Fibroblast of skin of right biceps (primary cell): ENCODE results near the gene NPW.

Source experiments
- DNase-seq: peaks from one replicate; pipeline ENCODE4 v3.0.0-alpha.2; 2013

The NPW gene

DNA sequence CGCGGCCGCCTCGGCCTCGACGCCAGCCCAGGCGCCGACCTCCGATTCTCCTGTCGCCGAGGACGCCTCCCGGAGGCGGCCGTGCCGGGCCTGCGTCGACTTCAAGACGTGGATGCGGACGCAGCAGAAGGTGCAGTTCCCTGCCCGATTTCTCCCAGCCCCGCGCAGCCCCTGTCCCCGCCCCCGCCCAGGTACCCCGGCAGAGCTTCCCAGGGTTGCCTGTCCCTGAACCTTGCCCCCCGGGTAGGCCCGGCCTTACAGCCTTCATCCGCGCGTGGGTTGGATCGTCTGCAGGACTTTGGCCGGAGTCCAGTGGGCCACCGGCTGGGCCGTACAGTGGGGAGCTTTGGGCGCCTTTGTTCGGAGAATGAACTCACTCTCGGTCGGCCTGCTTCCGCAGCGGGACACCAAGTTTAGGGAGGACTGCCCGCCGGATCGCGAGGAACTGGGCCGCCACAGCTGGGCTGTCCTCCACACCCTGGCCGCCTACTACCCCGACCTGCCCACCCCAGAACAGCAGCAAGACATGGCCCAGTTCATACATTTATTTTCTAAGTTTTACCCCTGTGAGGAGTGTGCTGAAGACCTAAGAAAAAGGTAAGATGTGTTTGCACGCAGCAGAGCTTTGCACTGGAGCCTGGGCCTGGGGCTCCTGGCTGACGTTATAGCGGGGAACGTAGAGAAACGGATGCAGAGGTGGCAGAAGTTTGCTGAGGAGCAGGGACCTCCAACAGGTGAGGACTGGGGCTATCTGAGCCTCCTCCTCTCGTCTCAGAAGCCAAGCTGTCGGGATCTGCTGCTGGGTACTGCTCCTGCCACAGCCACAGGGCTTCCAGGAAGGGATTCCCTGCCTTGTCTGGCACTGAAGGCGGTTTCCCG, 35.0 kb upstream of the NPW start:
- no peak for DNase-seq

DNA sequence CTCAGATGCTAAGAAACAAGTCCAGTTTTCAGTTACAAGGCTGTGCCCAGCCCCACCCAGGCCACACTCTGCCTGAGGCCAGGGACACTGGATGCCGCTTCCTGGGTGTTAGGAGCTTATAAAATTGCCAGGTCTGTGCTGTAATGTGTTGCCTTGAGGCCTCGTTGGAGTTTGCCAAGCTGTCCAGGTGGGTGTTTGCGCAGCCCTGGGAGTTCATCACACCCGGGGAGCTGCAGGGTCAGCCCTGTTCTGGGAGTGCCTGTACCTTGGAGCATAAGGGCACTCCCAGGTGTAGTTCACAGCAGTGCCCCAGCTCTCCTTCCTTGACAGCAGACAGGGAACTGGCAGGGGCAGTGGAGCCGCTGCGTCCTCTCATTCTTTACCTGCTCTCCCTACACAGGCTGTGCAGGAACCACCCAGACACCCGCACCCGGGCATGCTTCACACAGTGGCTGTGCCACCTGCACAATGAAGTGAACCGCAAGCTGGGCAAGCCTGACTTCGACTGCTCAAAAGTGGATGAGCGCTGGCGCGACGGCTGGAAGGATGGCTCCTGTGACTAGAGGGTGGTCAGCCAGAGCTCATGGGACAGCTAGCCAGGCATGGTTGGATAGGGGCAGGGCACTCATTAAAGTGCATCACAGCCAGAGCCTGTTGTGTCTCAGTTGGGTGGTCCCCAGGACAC, 34.0 kb upstream of the NPW start:
- DNase-seq, result no peak

DNA sequence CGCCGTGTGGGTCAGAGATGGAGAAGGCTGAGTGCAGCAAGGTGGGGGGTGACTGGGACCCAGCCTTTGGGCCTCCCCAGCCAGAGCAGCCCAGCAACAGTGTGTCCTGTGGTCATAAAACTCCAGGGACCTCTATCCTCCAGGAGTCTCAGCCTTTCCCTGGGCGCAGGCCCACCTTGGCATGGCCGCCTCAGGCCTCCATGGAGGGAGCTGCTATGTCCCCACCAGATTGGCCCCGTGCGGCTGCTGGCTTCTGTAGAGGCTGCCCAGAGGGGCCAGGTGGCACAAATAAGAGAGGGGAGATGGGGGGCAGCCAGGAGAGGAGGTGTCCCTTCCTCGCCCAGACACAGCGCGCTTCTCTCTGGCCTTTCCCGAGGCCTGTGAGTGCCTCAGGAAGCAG, 32.4 kb upstream of the NPW start:
- no peak for DNase-seq

DNA sequence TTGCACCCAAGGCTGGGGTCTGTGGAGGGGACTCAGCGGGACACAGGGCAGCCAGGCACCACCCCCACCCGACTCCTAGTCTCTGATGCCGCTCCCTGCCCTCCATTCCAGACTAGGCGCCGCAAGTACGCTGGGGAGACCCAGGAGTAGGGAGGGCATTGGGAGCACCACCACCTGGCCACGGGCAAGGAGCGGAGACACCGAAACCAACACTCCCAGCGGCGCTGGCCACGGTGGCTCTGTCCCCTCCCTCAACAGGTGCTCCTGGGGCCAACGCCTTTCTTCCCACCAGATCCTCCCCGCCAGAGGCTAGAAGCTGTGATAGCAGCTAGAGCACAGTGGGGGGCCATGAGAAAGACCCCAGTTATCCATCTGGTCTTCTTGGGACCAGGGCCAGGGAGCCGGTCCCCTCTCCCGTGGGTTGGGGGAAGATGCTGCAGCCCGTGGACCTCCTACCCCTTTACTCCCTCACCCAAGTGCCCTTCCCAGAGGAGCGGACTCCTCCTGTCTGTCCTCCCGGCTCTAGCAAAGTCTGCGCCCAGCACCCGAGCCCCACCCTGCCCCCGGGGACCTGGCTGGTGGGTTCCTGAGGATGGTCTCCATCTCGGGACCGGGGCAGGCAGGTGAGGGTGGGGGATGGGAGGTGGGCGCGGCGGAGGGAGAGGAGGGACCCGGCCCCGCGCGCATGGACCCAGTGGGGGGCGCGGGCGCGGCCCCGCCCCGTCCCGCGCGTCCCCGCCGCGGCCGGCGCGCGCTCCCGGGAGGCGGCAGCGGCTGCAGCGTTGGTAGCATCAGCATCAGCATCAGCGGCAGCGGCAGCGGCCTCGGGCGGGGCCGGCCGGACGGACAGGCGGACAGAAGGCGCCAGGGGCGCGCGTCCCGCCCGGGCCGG, 30.1 kb upstream of the NPW start, which contains the start of gene SYNGR3:
Gene SYNGR3, plus strand, starts transcription at position 762 of the 892 bp plus-strand sequence. CDS start 133 bp downstream, outside the sequence.
- no peak for DNase-seq

DNA sequence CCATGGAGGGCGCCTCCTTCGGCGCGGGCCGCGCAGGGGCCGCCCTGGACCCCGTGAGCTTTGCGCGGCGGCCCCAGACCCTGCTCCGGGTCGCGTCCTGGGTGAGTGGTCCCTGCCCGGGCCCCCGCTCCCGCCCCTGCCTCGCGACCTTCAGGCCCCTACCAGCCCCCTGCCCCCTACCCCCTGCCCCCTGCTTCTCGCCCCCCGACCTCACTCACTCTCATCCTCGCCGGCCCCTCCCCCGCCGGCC, 29.6 kb upstream of the NPW start:
- no peak for DNase-seq

DNA sequence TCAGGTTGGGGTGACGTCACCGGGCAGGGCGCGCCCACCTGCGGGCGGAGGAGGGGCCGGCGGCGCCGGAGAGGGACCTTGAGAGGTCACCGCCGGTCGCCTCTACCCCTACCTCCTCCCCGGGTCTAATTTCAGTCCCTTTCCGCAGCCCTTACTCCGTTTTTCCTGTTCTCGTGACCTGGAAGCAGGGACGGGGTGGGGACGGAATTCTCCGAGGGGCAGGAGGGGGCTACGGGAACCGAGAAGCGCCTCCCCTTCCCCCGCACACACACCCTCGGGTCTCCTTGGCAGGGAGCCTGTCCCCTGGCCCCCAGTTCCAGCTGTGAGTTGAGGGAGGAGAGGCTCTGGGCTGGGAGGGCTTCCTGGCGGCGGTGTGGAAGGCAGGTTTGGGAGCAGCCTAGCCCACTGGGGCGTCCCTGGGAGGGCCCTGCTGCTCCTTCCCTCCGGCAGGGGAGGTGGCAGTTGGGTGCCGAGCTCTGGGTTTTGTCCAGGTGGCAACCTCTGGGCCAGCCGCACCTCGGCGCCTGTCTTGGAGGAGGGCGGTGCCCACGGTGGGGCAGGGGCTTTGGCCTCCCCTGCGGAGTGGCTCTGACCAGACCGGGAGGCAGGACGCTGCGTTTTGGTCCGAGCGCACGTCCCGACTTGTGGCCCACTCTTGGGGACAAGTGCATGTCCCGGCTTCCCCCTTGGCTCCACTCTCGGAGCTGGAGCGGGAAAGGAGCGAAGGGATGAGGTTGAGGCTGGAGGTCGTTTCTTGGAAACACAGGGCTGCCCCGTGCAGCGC, 29.0 kb upstream of the NPW start:
- DNase-seq, result no peak

DNA sequence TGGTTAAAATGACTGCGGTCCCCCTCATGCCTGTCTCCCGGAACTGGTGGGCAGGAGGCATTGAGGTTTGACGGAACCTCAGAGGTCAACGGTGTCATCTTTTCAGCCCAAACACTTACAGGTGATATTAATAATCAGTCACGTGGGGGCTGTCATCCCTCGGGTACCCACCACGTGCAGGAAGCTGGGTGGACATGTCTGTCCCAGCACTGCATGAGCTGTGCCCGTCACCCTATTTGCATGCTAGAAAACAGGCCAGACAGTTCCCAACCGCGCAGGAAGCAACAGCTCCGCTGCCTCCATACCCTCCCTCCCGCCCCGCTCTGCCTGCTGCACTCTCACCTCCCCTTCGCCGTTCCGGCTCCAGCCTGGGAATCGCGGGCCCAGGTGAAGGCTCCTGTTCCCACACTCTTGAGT, 28.4 kb upstream of the NPW start:
- no peak for DNase-seq

DNA sequence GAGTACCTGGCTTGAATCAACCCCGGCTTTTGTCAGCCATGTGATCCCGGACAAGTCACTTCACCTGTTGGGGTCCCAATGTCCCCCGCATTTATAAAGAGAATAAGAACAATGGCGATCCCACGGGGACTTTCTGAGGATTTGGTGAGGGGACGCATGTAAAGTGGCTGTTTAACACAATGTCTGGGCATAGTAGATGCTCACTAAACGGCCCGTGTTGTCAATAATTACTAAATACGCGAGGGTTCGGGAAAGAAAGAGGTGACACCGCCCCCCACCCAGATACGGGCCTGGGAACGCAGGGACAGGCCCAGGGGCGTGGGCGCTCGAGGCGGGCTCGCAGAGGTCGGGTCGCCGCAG, 28.0 kb upstream of the NPW start:
- no peak for DNase-seq

DNA sequence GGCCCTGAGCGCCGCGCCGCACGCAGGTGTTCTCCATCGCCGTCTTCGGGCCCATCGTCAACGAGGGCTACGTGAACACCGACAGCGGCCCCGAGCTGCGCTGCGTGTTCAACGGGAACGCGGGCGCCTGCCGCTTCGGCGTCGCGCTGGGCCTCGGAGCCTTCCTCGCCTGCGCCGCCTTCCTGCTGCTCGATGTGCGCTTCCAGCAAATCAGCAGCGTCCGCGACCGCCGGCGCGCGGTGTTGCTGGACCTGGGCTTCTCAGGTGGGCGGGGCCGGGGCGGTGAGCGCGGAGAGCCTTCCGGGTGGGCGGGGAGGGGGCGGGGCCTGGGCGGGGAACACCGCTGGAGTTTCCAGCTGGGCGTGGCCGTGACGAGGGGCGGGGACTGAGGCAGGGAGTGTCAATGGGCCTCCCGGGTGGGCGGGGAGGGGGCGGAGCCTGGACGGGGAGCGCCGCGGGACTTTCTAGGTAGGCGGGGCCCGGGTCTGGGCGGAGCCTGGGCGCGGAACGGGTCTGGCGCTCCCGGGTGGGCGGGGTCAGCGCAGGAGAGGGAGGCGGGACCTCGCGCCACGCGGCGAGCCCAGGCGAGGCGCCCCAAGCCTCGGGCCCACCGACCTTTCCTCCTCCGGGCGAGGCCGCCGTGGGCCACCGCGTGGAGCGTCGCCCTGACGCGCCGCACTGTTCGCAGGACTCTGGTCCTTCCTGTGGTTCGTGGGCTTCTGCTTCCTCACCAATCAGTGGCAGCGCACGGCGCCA, 27.5 kb upstream of the NPW start:
- peak; percentile 92 for DNase-seq

DNA sequence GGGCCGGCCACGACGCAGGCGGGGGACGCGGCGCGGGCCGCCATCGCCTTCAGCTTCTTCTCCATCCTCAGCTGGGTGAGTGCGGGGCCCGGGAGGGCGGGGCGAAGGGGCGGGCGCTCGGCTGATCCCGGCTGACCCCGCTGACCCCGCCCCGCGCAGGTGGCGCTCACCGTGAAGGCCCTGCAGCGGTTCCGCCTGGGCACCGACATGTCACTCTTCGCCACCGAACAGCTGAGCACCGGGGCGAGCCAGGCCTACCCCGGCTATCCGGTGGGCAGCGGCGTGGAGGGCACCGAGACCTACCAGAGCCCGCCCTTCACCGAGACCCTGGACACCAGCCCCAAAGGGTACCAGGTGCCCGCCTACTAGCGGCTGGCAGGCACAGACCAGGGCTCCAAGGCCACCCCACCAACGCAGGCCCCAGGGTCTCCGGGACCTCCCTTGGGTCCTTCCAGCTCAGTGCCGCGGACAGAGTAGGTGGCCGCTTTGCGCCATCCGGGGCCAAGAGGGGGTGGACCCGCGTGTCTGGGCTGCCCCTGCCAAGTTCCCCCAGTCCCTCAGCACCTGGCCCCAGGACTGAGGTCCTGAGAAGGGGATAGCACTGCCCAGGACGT, 26.8 kb upstream of the NPW start:
- no peak for DNase-seq

DNA sequence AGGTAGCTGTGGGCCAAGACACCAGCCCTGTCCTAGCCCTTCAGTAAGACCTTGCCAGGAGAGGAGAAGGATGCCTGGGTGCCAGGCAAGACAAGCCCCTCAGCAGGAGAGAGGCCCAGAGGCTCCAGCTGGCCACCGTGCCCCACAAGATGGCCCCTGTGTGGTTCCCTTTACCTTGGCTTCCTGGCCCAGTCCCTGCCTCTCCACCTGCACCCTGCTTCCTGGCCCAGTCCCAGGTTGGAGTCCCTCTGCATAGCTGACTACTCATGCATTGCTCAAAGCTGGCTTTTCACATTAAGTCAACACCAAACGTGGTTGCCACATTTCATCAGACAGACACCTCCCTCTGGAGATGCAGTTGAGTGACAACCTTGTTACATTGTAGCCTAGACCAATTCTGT, 25.9 kb upstream of the NPW start:
- DNase-seq, result peak; percentile 26

DNA sequence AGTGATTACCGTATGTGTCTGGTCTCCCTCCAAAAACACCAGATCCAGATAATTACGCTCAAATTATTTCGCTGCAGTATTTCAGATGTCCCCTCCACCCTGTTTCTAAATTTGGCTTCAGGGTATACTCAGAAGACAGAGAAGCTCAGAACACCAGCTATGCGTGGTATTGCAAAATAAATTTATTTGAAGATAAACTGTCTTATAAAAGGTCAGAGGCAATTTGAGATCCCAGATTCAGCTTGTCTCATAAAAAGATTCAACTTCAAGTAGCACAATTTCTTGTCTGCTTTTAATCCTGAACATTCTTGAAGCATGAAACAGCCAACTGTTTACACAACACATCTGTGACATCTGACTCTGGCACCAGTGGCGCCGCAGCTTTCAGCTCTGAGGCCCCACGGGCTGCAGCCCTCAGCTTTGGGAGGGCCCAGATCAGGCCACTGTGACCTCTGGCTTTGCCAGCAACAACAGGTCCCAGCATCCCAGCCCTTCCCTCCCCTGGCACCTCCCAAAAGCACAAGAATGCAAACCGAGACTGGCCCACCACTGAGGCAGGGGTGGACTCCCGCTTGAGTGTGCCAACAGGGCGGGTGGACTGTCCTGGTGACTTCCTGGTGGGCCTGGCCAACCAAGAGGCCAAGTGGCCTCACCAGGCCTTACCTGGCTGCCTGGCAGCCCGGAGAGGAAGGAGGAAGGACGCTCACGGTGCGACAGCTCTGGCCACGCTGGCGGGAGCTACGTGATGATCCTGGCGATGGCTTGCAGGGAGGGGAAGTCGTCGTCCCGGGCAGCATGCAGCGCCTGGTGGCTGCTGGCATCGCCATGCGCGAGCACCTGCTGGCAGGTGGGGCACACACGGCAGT, 21.9 kb upstream of the NPW start:
- no peak for DNase-seq

DNA sequence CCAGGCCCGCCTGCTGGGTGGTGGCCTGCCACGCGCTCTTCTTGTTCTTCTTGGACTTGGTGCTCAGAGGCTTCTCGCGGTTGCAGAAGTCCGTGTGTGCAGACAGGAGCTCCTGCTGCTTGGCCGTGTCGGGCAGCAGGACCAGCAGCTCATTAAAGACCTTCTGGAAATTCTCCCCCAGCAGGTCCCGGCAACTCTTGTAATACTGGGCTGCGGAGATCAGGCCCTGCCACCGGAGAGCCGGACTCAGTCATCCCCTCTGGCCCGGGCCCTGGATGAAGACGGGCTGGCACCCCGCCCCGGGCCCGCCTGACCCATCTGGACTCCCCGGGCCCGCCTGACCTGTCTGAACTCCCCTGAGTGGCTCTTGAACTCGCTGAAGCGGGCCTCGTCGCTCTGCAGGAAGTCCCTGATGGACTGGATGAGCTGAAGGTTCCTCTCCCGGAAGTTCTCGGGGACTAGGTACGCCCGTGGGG, 21.2 kb upstream of the NPW start:
- DNase-seq, result no peak

DNA sequence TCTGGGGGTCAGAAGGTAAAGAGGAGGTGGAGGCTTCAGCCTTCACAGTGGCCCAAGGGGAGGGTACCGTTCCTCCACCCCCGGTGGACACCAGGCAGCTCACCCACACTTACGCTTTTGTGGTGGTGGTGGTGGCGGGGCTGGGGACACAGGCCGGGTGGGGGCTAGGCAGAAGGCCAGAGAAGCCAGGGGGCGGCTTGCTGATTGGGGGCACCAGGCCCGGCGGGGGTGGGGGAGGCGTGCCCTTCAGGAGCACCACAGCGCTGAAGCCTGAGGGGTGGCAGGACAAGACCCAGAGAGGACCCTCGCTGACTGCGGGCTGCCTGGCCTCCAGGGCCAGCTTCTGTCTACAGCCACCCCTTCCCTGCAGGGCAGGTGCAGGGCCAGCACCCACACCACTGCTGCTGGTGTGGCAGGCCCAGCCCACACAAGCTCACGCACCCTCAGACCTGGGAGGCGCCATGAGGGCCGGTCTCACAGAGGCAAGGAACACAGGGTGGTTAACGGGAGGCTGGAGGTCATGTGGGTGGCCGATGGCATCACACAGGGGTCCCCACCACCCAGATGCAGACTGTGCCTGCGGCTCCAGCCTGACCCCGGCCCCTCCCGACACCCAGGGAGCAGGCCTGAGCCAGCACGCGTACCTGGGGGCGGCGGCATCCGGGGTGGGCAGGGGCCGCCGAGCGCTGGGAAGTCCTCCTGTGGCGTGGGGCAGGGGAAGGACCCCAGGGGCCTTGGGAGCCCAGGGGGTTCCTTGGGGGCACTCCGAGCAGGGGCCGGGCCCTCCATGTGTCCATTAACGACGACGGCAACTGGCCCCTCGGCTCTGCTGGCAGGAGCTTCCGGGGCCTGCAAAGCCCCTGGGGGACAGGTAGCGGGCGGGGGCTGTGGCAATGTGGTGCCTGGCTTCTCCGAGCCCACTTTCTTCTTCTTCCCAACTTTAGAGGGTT, 20.5 kb upstream of the NPW start:
- no peak for DNase-seq

DNA sequence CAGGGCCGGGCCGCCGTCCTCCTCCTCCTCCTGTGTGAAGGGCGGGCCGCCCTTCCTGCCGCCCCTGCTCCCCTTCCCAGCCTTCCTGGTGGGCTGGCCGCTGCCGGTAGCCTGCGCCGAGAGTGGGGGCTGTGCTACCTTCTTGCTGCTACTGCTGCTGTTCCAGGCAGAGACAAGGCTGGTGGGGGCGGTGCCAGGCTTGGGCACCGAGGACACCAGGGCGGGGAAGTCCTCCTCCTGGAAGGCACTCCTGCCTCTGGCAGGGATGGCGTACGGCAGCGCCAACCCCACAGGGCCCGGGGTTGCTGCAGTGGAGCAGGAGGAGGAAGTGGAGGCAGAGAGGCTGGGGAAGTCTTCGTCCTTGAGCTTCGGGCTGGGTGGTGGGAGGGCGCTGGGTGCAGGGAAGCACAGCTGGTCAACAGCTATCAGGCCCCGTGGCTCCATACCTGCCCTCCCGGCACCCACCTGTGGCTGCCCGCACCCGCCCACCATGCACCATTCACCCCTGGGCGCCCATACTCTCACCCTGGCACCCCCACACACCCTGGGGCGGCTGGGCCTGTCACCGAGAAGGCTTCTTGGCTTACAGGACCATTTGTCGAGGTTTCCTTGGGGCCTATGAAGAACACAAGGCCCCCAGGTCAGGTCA, 19.6 kb upstream of the NPW start:
- no peak for DNase-seq

DNA sequence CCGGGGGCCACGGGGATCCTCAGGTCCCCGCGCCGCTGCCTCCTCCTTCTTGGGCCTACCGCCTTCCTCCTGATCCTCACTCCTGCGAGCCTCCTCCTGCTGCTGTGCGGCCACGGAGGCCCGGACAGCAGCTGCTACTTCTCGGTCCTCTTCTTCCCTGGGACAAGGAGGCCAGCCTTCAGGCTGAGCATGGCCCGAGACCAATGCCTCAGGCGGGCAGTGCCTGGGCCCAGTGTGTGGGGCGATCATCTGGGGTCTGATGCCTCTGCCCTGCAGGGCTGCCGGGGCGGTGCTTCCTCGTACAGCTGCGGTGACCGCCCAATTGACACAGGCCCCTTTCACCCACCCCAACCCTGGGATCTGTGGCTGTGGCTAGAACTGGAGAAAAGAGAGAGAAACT, 18.6 kb upstream of the NPW start:
- DNase-seq, result no peak

DNA sequence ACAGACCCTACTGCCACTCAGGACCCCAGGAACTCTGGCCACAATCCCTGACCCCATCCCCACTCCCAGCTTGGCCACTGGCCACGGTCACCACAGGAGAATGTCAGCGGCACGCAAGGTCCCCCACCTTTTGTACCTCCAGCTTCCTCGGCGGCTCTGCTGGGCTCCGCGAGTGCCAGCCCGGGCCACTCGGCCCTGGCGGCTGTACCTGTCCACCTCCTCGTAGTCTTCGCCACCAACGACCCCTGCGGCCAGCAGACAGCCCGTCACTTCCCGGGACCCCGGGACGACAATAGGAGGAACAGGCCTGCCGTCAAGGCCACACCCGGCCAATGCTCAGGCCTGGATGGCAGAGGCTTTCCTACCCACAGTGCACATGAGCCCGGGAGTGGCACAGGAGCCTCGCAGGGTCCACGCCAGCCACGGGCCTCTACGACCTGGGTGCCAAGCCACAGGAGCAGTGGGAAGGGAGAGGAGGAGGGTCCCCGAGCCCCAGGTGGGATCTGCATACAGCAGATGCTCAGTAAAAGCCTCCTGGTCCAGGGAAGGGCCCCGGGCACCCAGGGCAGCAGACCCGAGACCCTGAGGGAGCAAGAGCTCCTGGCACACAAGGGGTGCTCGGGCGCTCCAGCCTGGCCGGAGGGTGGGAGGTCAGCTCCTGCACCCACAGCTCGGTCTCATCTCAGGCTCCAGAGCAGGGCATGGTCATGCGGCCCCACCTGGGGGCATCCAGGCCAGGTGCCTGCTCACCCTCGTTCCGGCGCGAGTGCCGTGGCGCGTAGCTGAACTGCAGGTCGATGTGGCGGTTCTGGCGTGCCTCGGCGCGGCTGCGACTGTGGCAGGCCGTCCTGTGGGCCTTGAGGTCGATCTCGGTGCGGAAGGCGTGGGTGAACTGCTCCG, 17.9 kb upstream of the NPW start:
- no peak for DNase-seq
